HFF-Myc (cell line): ENCODE measurements around the gene TMOD2.

Experiments
- DNase-seq: peaks from one replicate; pipeline ENCODE4 v3.0.0-alpha.2; 2011; ENCODE audit warnings: low read depth; ENCODE audit errors: extremely low read depth
- H3K4me3 ChIP-seq: replicated peaks from 2 replicates; pipeline ENCODE4 v1.5.1; 2011; ENCODE audit warnings: low read depth, mild to moderate bottlenecking, control low read depth, low read length
- TF ChIP-seq, protein P1 (sequence below): IDR thresholded peaks from 2 replicates; pipeline ENCODE4 v1.5.1; 2012; ENCODE audit warnings: mild to moderate bottlenecking, low read depth, low read length, control low read depth; ENCODE audit errors: missing control alignments

The TMOD2 gene

GRCh38 chr15:51799282-51800252, 48.2 kb downstream of the TMOD2 start:
- TF ChIP-seq, protein P1, sequence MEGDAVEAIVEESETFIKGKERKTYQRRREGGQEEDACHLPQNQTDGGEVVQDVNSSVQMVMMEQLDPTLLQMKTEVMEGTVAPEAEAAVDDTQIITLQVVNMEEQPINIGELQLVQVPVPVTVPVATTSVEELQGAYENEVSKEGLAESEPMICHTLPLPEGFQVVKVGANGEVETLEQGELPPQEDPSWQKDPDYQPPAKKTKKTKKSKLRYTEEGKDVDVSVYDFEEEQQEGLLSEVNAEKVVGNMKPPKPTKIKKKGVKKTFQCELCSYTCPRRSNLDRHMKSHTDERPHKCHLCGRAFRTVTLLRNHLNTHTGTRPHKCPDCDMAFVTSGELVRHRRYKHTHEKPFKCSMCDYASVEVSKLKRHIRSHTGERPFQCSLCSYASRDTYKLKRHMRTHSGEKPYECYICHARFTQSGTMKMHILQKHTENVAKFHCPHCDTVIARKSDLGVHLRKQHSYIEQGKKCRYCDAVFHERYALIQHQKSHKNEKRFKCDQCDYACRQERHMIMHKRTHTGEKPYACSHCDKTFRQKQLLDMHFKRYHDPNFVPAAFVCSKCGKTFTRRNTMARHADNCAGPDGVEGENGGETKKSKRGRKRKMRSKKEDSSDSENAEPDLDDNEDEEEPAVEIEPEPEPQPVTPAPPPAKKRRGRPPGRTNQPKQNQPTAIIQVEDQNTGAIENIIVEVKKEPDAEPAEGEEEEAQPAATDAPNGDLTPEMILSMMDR, result no peak
- DNase-seq, result no peak
- H3K4me3 ChIP-seq, result no peak overlapping the region

DNA sequence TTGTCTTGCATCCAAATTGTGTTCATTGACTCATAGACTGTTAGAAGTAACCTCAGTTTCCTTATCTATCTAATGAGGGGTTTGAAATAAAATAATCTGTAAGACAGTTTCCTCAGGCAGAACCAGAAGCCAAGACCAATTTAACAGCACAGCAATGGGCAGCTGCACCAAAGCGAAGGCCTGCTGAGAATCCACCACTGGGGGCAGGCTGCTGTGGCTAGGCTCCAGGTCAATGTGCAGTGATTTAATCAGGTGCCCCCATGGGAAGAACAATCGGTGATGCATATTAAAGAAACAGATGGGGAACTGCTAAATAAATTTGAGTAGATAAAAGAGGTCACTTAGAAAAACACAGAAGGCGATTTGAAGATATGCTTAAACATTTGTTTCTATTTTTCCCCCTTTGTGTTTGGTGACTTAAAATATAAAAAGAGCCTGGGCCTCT, 50.0 kb downstream of the TMOD2 start:
- TF ChIP-seq, protein P1, result peak; percentile 79

GRCh38 chr15:51802593-51802992, 51.2 kb downstream of the TMOD2 start:
- DNase-seq, result no peak
- TF ChIP-seq, protein P1, result no peak
- H3K4me3 ChIP-seq, result no peak overlapping the region

More for the DNA sequence above, 50.0 kb downstream of the TMOD2 start:
- no peak overlapping the region for H3K4me3 ChIP-seq
- DNase-seq, result no peak

DNA sequence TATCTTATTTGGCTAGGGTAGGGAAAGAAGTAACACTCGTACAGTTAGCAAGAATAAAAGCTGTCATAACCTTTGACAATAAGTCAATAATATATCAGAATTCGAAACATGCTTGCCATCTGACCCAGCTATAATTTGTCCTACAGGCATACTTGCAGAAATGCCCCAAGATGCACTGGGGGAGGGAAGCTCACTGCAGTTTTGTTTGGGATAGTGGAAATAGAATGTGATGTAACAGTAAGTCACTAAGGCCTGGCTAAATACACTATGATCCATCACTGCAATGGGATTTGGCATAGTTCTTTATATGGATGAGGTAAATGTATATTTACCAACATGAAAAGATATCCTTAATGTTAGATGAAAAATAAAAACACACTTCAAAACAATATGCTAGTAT, 52.6 kb downstream of the TMOD2 start:
- TF ChIP-seq, protein P1, result no peak
- no peak for DNase-seq
- no peak overlapping the region for H3K4me3 ChIP-seq

GRCh38 chr15:51806123-51806522, 54.7 kb downstream of the TMOD2 start:
- H3K4me3 ChIP-seq, result no peak overlapping the region
- DNase-seq, result no peak
- TF ChIP-seq, protein P1, result no peak

- no peak overlapping the region for H3K4me3 ChIP-seq
Observed at GRCh38 chr15:51809457-51809856, 58.1 kb downstream of the TMOD2 start.

More at GRCh38 chr15:51809457-51809856, 58.1 kb downstream of the TMOD2 start:
- DNase-seq, result no peak
- TF ChIP-seq, protein P1, result no peak
